SU-DHL-6 (cell line): Measurements from ENCODE around the gene SMIM32.

Experiments
- CTCF ChIP-seq: fragments of 200-600 bp; sonication (generic); IDR thresholded peaks from one replicate; pipeline ENCODE4 v1.5.1; 2017; ENCODE audit warnings: antibody characterized with exemption, mild to moderate bottlenecking, low read length, moderate library complexity; ENCODE audit not compliant: insufficient read depth, poor library complexity, severe bottlenecking
- EZH2phosphoT487 ChIP-seq: fragments of 200-600 bp; sonication (generic), shearing (Covaris generic); conservative IDR thresholded peaks from 2 replicates; pipeline ENCODE4 v1.6.1; 2018; ENCODE audit warnings: mild to moderate bottlenecking, antibody characterized with exemption, low read length, moderate library complexity, mixed read lengths

GRCh38 chr5:136169218-136169617, 23.7 kb downstream of the SMIM32 start:
- no peak for TF ChIP-seq CTCF
- no peak for TF ChIP-seq EZH2phosphoT487
